22Rv1 (cell line): ENCODE measurements around the gene SBNO2.

ENCODE experiments used
- H3K27ac ChIP-seq: fragments of 450-650 bp; 2 replicates; pipeline ENCODE4 v1.5.1; 2017
- CTCF ChIP-seq: fragments of 450-650 bp; IDR thresholded peaks from 2 replicates; pipeline ENCODE4 v1.5.1; 2017; ENCODE audit warnings: mild to moderate bottlenecking
- ZFX ChIP-seq: fragments of 450-650 bp; IDR thresholded peaks from 2 replicates; pipeline ENCODE4 v1.6.1; 2017; ENCODE audit warnings: antibody characterized with exemption, borderline replicate concordance

The SBNO2 gene

GRCh38 chr19:1088416-1089010, 85.6 kb downstream of the SBNO2 start:
- peak overlapping the region; percentile 41; the same call in 1 of the 2 replicates for H3K27ac ChIP-seq
- TF ChIP-seq CTCF: no peak
- TF ChIP-seq ZFX: no peak

- H3K27ac ChIP-seq: peak overlapping the region; percentile 41
- TF ChIP-seq CTCF (no peak), ZFX (no peak)
Observed at GRCh38 chr19:1087813-1088415, 86.2 kb downstream of the SBNO2 start.

GRCh38 chr19:1086613-1087012, 87.5 kb downstream of the SBNO2 start:
- H3K27ac ChIP-seq: peak overlapping the region; percentile 41
- TF ChIP-seq CTCF: no peak
- no peak for TF ChIP-seq ZFX

- peak overlapping the region; percentile 37 for H3K27ac ChIP-seq
- no peak for TF ChIP-seq CTCF
- TF ChIP-seq ZFX: no peak
Observed at GRCh38 chr19:1085676-1086442, 88.2 kb downstream of the SBNO2 start.

GRCh38 chr19:1085053-1085658, 88.9 kb downstream of the SBNO2 start:
- TF ChIP-seq ZFX: no peak
- no peak for TF ChIP-seq CTCF
- peak overlapping the region; percentile 37 for H3K27ac ChIP-seq

- TF ChIP-seq CTCF (no peak), ZFX (no peak)
- peak overlapping the region; percentile 37 for H3K27ac ChIP-seq
Observed at GRCh38 chr19:1084024-1084868, 89.8 kb downstream of the SBNO2 start.
